Measurements from ENCODE around the gene AQP5. TPM values are rescaled to one million over a fixed set of nuclear protein-coding genes. Genes with fewer than 3 reads are reported as not detected.

Gene AQP5
- total and polyA plus RNA-seq, 4 donors = 7.5 to 57.1 (median 35.2) TPM

DNA sequence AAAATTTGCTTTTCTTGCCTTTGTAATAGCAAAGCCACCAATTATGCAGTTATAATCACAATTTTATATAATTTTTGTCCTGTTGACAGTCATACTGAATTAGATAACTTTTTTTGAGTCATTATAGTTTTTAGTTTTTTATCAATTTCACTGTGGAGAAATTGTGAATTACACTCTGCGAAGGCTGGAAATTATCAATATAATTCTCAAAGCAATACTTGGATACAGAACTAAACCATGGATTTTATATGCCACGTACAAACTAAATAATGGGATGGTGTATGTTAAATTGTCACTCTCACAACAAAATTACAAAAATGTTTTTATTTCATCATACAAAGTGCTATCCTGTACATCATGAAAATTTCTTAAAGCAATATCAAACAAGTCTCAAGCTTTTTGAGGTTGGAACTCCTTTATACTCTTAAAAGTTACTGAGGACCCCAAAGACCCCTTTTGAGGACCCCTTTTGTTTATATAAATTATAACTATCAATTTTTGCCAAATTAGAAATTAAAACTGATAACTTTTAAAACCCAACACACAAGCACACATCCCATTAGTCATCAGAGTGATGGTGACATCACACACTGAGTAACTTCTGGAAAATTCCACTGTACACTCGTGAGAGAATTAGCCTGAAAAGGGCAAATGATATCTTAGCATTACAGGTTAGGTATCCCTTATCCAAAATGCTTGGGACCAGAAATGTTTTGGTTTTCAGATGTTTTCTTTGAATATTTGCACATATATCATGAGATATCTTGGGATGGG is 31.0 kb upstream of the AQP5 start:
- H3K27me3 ChIP-seq (ENCODE audit: control insufficient read depth in 3 of 3, insufficient read depth in 3 of 3, low read length in 2 of 3) = no peaks in the 10 kb centered on the region
- TF ChIP-seq, protein P1, sequence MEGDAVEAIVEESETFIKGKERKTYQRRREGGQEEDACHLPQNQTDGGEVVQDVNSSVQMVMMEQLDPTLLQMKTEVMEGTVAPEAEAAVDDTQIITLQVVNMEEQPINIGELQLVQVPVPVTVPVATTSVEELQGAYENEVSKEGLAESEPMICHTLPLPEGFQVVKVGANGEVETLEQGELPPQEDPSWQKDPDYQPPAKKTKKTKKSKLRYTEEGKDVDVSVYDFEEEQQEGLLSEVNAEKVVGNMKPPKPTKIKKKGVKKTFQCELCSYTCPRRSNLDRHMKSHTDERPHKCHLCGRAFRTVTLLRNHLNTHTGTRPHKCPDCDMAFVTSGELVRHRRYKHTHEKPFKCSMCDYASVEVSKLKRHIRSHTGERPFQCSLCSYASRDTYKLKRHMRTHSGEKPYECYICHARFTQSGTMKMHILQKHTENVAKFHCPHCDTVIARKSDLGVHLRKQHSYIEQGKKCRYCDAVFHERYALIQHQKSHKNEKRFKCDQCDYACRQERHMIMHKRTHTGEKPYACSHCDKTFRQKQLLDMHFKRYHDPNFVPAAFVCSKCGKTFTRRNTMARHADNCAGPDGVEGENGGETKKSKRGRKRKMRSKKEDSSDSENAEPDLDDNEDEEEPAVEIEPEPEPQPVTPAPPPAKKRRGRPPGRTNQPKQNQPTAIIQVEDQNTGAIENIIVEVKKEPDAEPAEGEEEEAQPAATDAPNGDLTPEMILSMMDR (IDR thresholded peaks at IDR 0.05; ENCODE audit: control extremely low read depth, extremely low read depth) = no peak
- H3K27ac ChIP-seq (ENCODE audit: low read depth in 1 of 2, low read length in 1 of 2) = no peak overlapping the region
- no peak for DNase-seq
- no peak overlapping the region for H3K4me3 ChIP-seq
- H3K36me3 ChIP-seq (ENCODE audit: control insufficient read depth in 4 of 4, insufficient read depth in 4 of 4, low read length in 4 of 4) = no peaks in the 10 kb centered on the region
- no peak for ATAC-seq (ENCODE audit: insufficient read depth, low FRiP score)
- H3K9me3 ChIP-seq (ENCODE audit: control insufficient read depth in 4 of 4, insufficient read depth in 3 of 4, low read length in 3 of 4) = no peaks in the 10 kb centered on the region
- H3K4me1 ChIP-seq (ENCODE audit: control insufficient read depth in 5 of 5, insufficient read depth in 5 of 5, low read length in 5 of 5) = no peaks in the 10 kb centered on the region
- 70 to 80% methylated on average over 3 of the region's 3 CpGs for WGBS, 2 donors
- H3K9ac ChIP-seq (ENCODE audit: insufficient read depth in 1 of 2, low read length in 2 of 2) = no peak overlapping the region

- no peak for DNase-seq
- no peaks in the 10 kb centered on the region for H3K27me3 ChIP-seq (ENCODE audit: control insufficient read depth in 3 of 3, insufficient read depth in 3 of 3, low read length in 2 of 3)
- no peak overlapping the region for H3K4me3 ChIP-seq
- no peak for ATAC-seq (ENCODE audit: insufficient read depth, low FRiP score)
- TF ChIP-seq, protein P1 (IDR thresholded peaks at IDR 0.05; ENCODE audit: control extremely low read depth, extremely low read depth) = no peak
- WGBS, 2 donors = 68 to 75% methylated on average over 7 of the region's 7 CpGs
- no peak overlapping the region for H3K9ac ChIP-seq (ENCODE audit: insufficient read depth in 1 of 2, low read length in 2 of 2)
- H3K4me1 ChIP-seq (ENCODE audit: control insufficient read depth in 5 of 5, insufficient read depth in 5 of 5, low read length in 5 of 5) = no peaks in the 10 kb centered on the region
- no peaks in the 10 kb centered on the region for H3K36me3 ChIP-seq (ENCODE audit: control insufficient read depth in 4 of 4, insufficient read depth in 4 of 4, low read length in 4 of 4)
- H3K9me3 ChIP-seq (ENCODE audit: control insufficient read depth in 4 of 4, insufficient read depth in 3 of 4, low read length in 3 of 4) = no peaks in the 10 kb centered on the region
- no peak overlapping the region for H3K27ac ChIP-seq (ENCODE audit: low read depth in 1 of 2, low read length in 1 of 2)
Measured at GRCh38 chr12:49932023-49932422, 29.6 kb upstream of the AQP5 start.

GRCh38 chr12:49932533-49933130 is 29.0 kb upstream of the AQP5 start:
- no peaks in the 10 kb centered on the region for H3K27me3 ChIP-seq (ENCODE audit: control insufficient read depth in 3 of 3, insufficient read depth in 3 of 3, low read length in 2 of 3)
- H3K4me3 ChIP-seq = no peak overlapping the region
- no peak overlapping the region for H3K9ac ChIP-seq (ENCODE audit: insufficient read depth in 1 of 2, low read length in 2 of 2)
- DNase-seq = no peak
- TF ChIP-seq, protein P1 (IDR thresholded peaks at IDR 0.05; ENCODE audit: control extremely low read depth, extremely low read depth) = no peak
- 84 to 93% methylated on average over 8 of the region's 8 CpGs for WGBS, 2 donors
- H3K27ac ChIP-seq (ENCODE audit: low read depth in 1 of 2, low read length in 1 of 2) = no peak overlapping the region
- no peak for ATAC-seq (ENCODE audit: insufficient read depth, low FRiP score)
- no peaks in the 10 kb centered on the region for H3K36me3 ChIP-seq (ENCODE audit: control insufficient read depth in 4 of 4, insufficient read depth in 4 of 4, low read length in 4 of 4)
- H3K4me1 ChIP-seq (ENCODE audit: control insufficient read depth in 5 of 5, insufficient read depth in 5 of 5, low read length in 5 of 5) = no peaks in the 10 kb centered on the region
- H3K9me3 ChIP-seq (ENCODE audit: control insufficient read depth in 4 of 4, insufficient read depth in 3 of 4, low read length in 3 of 4) = no peaks in the 10 kb centered on the region
